Measurements from ENCODE around the gene NAE1.

NAE1 gene

GRCh38 chr16:66847533-66848067 is 16.8 kb upstream of the NAE1 start:
- Histone ChIP-seq H4K20me1 (ENCODE audit: insufficient read depth, low read length) (no peaks in the 10 kb centered on the region), H3K4me1 (ENCODE audit: insufficient read depth, low read length, severe bottlenecking) (no peaks in the 10 kb centered on the region), H3K27me3 (ENCODE audit: insufficient read depth, low read length) (peaks cover 8% of the 10 kb centered on the region; the same call in 1 of the 2 replicates), H3K36me3 (ENCODE audit: insufficient read depth, low read length) (no peaks in the 10 kb centered on the region), H3F3A (ENCODE audit: insufficient read depth, low read length) (no peaks in the 10 kb centered on the region), H3K9me3 (ENCODE audit: low read length) (no peaks in the 10 kb centered on the region), H3K9me2 (ENCODE audit: low read depth, low read length) (no peaks in the 10 kb centered on the region), H3K4me2 (ENCODE audit: low read length) (no peak overlapping the region), H3K9ac (ENCODE audit: low read length) (no peak overlapping the region), H3K79me2 (ENCODE audit: insufficient read depth, low read length) (no peaks in the 10 kb centered on the region), H3K4me3 (ENCODE audit: low read depth, low read length, poor library complexity, severe bottlenecking) (no peak overlapping the region), H2AFZ (ENCODE audit: low read length) (no peak overlapping the region), H3K27ac (ENCODE audit: low read depth, low read length, poor library complexity, severe bottlenecking) (no peak overlapping the region)
- TF ChIP-seq CTCF (IDR thresholded peaks at IDR 0.05; ENCODE audit: low read length) (no peak), EZH2 (IDR thresholded peaks at IDR 0.05; ENCODE audit: borderline replicate concordance, low read length) (no peak)

GRCh38 chr16:66846831-66847230 is 16.1 kb upstream of the NAE1 start:
- Histone ChIP-seq H3K27ac (ENCODE audit: low read depth, low read length, poor library complexity, severe bottlenecking) (no peak overlapping the region), H3K4me1 (ENCODE audit: insufficient read depth, low read length, severe bottlenecking) (no peaks in the 10 kb centered on the region), H3K9me3 (ENCODE audit: low read length) (no peaks in the 10 kb centered on the region), H3K4me3 (ENCODE audit: low read depth, low read length, poor library complexity, severe bottlenecking) (no peak overlapping the region), H3K36me3 (ENCODE audit: insufficient read depth, low read length) (no peaks in the 10 kb centered on the region), H3K79me2 (ENCODE audit: insufficient read depth, low read length) (no peaks in the 10 kb centered on the region), H3F3A (ENCODE audit: insufficient read depth, low read length) (no peaks in the 10 kb centered on the region), H3K9ac (ENCODE audit: low read length) (no peak overlapping the region), H3K27me3 (ENCODE audit: insufficient read depth, low read length) (peaks cover 8% of the 10 kb centered on the region; the same call in 1 of the 2 replicates), H3K4me2 (ENCODE audit: low read length) (no peak overlapping the region), H4K20me1 (ENCODE audit: insufficient read depth, low read length) (no peaks in the 10 kb centered on the region), H2AFZ (ENCODE audit: low read length) (no peak overlapping the region), H3K9me2 (ENCODE audit: low read depth, low read length) (no peaks in the 10 kb centered on the region)
- TF ChIP-seq EZH2 (IDR thresholded peaks at IDR 0.05; ENCODE audit: borderline replicate concordance, low read length) (no peak), CTCF (IDR thresholded peaks at IDR 0.05; ENCODE audit: low read length) (no peak)

GRCh38 chr16:66846266-66846665 is 15.5 kb upstream of the NAE1 start:
- H3K36me3 ChIP-seq (ENCODE audit: insufficient read depth, low read length), result no peaks in the 10 kb centered on the region
- H3K4me3 ChIP-seq (ENCODE audit: low read depth, low read length, poor library complexity, severe bottlenecking), result no peak overlapping the region
- TF ChIP-seq CTCF (IDR thresholded peaks at IDR 0.05; ENCODE audit: low read length) (no peak), EZH2 (IDR thresholded peaks at IDR 0.05; ENCODE audit: borderline replicate concordance, low read length) (no peak)
- H3K27me3 ChIP-seq (ENCODE audit: insufficient read depth, low read length), result peaks cover 8% of the 10 kb centered on the region; the same call in 1 of the 2 replicates
- no peaks in the 10 kb centered on the region for H3F3A ChIP-seq (ENCODE audit: insufficient read depth, low read length)
- H3K9me3 ChIP-seq (ENCODE audit: low read length), result no peaks in the 10 kb centered on the region
- H3K4me2 ChIP-seq (ENCODE audit: low read length), result no peak overlapping the region
- no peaks in the 10 kb centered on the region for H3K4me1 ChIP-seq (ENCODE audit: insufficient read depth, low read length, severe bottlenecking)
- H3K9me2 ChIP-seq (ENCODE audit: low read depth, low read length), result no peaks in the 10 kb centered on the region
- no peak overlapping the region for H3K27ac ChIP-seq (ENCODE audit: low read depth, low read length, poor library complexity, severe bottlenecking)
- H4K20me1 ChIP-seq (ENCODE audit: insufficient read depth, low read length), result no peaks in the 10 kb centered on the region
- no peak overlapping the region for H2AFZ ChIP-seq (ENCODE audit: low read length)
- no peak overlapping the region for H3K9ac ChIP-seq (ENCODE audit: low read length)
- H3K79me2 ChIP-seq (ENCODE audit: insufficient read depth, low read length), result no peaks in the 10 kb centered on the region
